ENCODE results near the gene AIP. TPM values are rescaled to one million over a fixed set of nuclear protein-coding genes. Genes with fewer than 3 reads are reported as not detected.
A peak's percentile ranks its signal among the peaks of the same experiment; 100 is the strongest.

The AIP gene
- total RNA-seq (2014; rRNA removed; shearing (Covaris generic)), result 73.5 and 102 TPM in 2 replicates

DNA sequence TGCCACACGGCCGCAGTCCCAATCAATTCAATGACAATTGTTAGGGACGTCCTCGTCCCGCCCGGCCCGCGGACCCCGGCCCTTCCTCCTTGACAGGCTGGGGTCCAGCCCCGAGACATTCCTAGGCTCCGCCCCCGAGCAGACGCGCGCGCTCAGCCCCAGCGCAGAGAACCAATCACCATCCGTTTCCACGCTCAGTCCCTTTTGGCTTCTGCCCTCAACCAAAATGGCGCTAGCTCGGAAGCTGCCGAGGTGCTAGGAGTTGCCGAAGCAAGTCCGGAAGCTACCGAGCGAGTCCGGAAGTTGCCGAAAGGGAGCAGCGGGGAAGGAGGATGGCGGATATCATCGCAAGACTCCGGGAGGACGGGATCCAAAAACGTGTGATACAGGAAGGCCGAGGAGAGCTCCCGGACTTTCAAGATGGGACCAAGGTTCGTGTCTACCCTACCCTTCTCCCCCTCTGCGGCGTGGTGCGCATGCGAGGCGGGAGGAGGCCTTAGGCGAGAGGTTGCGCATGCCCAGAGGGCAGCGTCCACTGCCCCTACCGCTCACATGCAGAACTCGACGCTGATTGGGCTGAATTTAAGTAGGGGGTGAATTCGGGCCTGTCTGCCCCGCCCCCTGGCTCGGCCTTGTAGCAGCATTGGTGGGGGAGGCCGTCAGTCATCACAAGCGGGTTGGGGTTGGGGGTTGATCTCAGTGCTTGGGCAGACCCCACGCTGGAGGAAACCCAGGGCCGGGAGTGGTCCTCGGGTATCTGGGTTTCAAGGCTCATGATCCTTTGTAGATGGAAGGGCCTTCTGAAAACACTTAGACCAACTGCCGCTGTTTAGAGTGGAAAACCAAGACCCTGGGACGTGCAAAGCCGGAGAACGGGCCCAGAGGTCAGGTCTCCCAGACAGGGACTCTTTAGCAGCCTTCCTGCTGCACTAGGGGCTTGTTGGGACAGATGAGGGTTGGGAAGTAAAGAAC lies at the start of gene AIP:
Gene AIP (plus strand): TSS at position 200 of the 972 bp plus-strand sequence. CDS start 133 bp downstream, at position 333.
- in situ Hi-C loops (cut with HindIII; ENCODE audit: low sequenced_read_pairs), result no loop called here
- DNase-seq (ENCODE audit: low spot score), result peak; percentile 98

DNA sequence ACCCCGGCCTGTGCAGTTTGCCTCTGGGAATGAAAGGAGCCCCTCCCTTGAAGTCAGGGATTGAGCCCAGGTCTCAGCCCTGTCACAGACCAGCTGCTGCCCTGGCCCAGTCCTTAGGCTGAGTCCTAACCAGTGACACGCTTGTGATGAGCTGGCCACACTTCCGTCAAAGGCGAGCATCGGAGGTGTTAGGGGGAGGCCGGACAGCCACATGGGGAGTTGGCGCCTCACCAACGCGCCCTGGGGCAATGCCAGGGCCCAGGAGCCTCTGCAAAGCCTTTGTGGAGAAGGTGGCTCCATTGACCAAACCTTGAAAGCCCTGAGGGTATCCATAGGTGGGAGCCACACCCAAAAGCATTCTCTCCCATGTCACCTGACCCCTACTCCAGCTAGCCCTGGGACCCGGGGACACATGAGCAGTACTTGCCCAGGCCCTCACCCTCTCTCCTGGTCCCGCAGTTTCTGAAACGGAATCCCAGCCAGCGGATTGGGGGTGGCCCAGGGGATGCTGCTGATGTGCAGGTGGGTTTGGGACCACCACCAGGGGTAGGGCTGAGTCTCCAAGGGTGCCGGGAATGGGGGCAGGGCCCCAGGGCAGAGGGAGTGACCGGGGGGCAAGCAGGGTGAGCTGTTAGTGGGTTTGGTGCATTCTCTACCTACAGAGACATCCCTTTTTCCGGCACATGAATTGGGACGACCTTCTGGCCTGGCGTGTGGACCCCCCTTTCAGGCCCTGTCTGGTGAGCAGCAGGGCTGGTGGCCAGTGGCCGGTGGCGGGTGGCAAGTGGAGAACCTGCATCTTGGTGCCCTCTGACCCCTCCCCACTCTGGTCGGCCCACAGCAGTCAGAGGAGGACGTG lies 49.1 kb upstream of the AIP start:
- no peak for DNase-seq (ENCODE audit: low spot score)
- in situ Hi-C loops (cut with HindIII; ENCODE audit: low sequenced_read_pairs), result no loop called here

DNA sequence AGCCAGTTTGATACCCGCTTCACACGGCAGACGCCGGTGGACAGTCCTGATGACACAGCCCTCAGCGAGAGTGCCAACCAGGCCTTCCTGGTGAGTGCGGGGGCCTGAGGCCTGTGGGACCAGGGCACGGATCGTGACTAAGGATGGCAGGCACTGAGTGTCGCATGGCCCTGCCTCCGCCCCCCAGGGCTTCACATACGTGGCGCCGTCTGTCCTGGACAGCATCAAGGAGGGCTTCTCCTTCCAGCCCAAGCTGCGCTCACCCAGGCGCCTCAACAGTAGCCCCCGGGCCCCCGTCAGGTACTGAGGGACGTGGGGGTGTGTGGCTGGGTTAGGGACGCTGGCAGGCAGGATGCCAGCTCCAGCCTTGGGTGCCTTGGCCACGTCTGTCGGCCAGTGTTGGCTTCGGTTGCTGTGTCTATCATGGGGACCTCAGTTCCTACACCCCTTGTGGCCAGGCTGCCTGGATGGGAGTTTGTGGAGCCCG lies 48.4 kb upstream of the AIP start:
- DNase-seq (ENCODE audit: low spot score), result no peak
- in situ Hi-C loops (cut with HindIII; ENCODE audit: low sequenced_read_pairs), result no loop called here

DNA sequence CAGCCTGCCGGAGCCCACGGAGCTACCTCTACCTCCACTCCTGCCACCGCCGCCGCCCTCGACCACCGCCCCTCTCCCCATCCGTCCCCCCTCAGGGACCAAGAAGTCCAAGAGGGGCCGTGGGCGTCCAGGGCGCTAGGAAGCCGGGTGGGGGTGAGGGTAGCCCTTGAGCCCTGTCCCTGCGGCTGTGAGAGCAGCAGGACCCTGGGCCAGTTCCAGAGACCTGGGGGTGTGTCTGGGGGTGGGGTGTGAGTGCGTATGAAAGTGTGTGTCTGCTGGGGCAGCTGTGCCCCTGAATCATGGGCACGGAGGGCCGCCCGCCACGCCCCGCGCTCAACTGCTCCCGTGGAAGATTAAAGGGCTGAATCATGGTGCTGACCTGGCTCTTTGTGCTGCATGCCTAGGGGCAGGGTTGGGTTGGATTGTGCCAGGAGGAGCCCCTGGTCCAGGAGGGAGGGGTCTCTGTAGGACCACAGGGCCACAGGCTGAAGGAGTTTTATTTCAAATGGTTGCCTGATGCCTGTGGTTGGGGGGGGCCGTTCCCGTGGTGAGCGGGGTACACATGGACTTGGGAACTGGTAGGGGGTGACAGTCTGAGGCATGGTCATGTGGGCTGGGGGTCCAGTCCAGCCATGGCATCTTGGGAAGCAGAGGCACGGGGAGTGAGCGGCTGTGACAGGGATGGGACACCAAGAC lies 47.6 kb upstream of the AIP start:
- in situ Hi-C loops (cut with HindIII; ENCODE audit: low sequenced_read_pairs), result no loop called here
- no peak for DNase-seq (ENCODE audit: low spot score)

DNA sequence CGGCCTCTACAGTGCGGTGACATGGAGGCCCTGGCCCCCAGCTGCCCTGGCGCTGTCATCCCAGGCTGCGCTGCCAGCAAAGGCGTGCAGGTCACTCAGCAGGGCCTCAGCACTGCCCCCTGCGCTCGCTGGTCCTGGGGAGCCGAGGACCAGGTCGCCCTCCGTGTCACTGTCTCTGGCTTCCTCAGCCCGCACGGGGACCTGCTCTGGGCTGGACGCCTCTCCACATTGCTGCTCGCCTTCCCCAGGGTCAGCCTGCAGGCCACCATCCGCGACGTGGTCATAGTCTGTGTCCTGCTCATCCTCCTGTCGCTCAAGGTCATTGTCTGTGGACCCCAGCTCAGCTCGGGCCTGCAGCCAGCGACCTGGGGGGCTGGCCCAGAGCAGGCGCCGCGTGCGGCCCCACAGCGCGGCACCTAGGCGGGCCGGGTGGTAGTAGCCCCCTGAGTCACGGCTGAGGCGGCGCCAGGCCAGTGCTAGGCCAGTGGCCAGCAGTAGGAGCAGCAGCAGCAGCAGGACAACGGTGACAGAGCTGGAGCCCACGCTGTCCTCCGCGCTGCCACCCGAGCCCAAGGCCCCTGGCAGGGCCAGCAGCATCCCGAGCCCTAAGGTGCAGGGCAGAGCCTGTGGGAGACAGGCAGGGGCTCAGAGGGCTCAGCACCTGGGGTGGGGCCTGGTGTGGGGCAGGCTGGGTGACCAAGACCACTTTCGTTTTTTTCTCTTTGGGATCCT lies 46.9 kb upstream of the AIP start:
- no peak for DNase-seq (ENCODE audit: low spot score)
- in situ Hi-C loops (cut with HindIII; ENCODE audit: low sequenced_read_pairs), result no loop called here

DNA sequence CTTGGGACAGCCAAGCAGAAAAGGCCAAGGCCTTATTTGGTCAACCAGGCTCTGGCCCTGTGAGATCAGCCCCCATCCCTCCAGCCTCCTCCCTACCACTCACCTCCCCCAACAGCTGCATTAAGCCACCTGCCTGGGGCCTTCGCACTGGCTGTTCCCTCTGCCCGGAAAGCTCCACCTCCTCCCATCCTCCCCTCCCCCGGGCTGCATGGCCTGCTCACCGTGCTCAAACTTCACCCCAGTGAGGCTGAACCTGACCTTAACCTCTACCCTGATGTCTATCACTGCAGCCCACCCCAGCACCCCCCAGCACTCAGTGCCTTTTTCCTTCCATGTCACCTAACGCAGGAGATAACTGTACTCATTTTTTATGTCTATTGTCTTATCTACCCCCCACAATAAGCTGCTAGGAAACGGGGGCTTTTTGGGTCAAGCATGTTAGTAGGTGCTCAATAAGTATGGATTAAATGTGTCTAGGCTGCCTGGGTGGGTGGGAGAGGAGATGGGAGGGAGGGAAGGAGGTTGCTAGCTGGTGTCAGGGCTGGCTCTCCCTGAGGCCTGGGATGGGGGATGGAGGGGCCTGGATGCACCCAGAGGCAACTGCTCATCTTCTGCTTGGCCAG lies 46.3 kb upstream of the AIP start:
- in situ Hi-C loops (cut with HindIII; ENCODE audit: low sequenced_read_pairs), result no loop called here
- no peak for DNase-seq (ENCODE audit: low spot score)

DNA sequence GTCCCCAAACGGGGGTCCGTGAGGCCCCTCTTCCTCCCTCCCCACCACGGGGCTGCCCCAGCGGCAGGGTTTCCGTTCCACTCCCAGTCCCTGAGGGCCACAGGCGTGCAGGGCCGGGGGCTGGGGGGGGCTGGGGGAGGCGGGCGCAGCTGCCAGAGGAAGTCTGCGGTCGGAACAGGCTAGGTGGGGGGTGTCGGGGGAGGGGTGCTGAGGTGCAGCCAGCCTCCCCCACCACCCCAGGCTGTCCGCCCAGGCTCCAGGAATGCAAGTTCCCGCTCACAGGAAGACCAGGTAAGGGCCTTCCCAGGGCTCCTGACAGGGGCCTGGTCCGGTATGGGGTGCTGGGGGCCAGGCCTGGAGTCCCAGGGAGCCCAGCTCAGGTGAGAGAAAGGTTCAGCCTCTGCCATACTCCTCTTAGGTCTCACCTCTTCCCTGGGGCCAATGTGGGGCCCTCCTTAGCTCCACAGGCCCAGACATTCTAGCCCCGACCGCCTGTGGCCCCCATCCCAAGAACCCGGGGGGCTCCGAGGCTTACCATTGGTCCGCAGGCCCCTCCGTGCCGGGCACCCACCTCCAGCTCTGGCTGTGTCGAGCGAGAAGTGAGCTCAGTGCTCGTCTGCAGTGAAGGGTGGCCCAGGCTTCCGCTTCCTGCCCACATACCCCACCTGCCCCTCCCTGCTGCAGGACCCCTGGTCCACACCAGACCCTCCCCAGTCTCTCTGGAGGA lies 45.6 kb upstream of the AIP start, which contains the start of gene PTPRCAP:
Gene PTPRCAP (minus strand): TSS at position 601 of the 727 bp plus-strand sequence. CDS start 63 bp downstream, at position 538.
- DNase-seq (ENCODE audit: low spot score), result no peak
- in situ Hi-C loops (cut with HindIII; ENCODE audit: low sequenced_read_pairs), result no loop called here

DNA sequence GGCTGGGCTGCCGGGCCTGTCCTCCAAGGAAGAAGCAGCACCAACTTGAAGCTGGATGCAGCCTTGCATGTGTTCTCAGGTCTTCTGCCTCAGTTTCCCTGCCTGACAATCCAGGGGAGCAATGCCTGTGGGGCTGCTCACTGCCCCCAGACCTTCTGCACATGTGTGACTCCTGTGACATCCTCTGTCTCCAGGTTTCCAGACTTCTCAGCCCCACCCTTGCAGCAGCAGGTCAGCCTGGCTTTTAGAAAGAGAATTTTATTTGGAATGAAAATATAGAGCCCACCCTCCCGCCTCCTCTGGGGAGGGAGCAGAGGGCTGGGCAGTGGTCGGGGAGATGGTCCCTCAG lies 45.0 kb upstream of the AIP start:
- DNase-seq (ENCODE audit: low spot score), result no peak
- in situ Hi-C loops (cut with HindIII; ENCODE audit: low sequenced_read_pairs), result no loop called here

DNA sequence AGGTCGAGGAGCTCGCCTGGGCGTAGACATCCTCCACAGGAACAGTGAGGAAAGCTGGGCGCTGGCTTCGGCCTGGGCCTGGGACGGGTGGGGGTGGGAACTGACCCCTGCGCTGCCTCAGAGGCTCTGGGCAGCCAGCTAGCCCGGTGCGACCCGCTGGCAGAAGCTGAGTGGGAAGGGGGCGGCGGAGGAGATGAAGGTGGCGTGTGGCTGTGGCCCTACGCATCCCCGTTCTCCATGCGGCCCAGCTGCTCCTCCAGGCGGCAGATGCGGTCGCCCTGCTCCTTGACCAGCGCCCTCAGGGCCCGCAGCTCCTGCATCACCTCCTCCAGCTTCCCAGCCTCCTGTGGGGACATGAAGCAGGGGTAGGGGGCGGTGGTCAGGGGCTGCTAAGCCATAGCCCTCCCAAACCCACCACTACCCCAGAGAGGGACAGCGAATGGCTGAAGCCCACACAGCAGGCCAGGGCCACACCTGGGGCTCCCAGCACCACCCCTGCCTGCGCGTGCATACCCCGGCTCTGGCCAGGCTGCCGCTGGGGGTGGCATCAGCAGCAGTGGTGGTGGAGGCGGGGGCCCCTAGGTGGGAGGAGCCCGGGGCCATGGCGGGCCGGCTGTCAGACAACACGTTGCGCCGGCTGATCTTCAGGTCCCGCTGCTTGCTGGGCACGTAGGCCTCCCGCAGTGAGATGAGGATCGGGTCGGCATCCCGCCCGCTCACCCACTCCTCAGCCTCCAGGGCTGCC lies 44.5 kb upstream of the AIP start:
- DNase-seq (ENCODE audit: low spot score), result no peak
- in situ Hi-C loops (cut with HindIII; ENCODE audit: low sequenced_read_pairs), result no loop called here

DNA sequence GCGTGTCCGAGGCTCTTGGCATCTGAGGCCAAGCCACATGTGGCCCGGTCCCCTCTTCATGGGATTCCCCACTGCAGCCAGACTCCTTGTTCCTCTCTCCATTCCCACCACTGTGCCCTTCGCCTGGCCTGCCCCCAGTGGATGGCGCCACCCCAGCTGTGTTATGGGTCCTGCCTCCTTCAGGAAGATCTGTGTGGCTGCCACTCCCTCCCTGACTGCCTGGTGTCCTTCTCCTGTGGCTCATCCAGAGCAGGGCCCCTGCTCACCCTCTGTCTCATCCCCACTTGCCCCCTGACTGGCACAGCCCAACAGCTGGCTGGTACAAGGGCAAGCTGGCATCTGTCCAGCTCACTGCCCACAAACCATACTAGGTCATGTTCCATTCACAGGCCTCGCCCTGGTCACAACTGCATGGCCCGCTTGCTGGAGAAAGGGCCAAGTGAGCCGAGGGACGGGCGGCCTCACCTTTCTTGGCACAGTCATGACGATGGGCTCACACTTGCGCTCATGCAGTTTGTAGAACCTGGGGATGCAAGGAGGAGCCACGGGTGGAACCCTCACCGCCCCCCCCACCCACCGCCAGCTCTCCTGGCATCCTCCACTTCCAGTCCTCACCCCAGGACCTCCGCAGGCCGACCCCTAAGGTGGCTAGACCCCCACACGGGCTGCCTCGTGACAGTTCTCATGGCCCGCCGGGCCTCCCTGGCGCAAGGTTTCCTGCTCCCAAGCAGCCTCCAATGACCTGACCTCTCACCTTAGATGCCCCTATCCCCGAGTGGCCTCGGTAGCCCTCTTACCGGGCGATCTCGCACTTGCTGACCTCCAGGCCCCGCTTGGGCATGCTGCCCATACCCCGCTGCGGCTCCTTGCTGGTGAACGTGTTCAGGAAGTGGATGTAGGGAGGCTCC lies 43.3 kb upstream of the AIP start:
- DNase-seq (ENCODE audit: low spot score), result no peak
- in situ Hi-C loops (cut with HindIII; ENCODE audit: low sequenced_read_pairs), result no loop called here

DNA sequence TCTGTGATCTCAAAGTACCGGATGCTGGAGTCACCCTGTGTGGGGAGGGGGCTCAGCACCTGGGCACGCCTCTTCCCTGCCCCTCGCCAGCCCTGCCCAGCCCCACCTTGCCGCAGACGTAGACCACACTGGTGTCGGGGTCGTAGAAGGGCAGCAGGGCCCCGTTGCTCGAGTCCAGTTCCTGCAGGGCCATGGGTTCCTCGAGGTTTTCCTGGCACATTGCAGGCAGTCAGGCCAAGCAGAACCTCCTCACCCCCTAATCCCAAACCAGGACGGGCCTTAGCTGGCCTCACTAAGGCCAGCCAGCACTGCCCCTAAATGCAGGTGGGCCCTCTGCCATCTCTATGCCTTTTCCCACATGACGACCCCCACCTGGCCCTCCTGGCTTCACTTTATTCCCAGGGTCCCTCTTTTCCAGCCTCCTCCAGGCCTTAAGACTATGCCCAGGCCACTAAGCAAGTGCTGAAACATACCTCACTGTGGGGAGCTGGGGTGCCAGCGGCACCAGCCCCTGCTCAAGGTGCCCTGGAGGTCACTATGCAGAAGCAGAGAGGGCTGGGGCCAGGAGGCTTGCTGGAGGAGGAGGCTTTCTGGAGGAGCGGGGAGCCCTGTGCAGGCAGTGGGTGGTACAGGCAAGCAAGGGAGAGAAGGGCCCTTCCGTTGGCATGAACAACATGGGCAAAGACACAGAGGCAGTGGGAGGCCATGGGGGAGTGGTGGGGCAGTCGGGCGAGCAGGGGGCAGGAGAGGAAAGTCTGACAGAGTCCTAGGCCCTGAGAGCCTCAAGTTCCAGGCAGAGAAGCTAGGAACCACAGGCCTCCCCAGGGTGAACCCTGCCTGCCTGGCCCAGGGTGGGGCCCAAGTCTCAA lies 42.4 kb upstream of the AIP start:
- no peak for DNase-seq (ENCODE audit: low spot score)
- in situ Hi-C loops (cut with HindIII; ENCODE audit: low sequenced_read_pairs), result no loop called here

DNA sequence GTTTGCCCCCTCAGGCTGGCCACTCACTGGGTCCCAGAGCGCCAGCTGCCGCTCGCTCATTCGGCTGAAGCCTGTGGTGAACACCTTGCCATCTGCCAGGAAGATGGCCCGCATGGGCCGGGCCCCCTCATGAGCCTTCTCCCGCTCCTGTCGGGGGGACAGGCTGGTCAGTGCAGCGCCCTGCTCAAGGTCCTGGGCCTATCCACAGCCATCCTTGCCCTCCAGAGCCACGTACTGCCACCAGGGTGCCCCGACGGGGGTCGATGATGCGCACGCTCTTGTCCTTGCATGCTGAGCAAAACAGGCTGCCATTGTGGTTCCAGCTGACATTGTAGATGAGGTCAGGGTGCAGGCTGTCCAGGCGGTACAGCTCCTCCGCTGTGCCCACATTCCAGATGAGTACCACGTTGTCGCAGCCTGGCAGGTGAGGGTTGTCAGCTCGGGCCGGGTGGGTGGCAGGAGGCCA lies 41.7 kb upstream of the AIP start:
- in situ Hi-C loops (cut with HindIII; ENCODE audit: low sequenced_read_pairs), result no loop called here
- no peak for DNase-seq (ENCODE audit: low spot score)

DNA sequence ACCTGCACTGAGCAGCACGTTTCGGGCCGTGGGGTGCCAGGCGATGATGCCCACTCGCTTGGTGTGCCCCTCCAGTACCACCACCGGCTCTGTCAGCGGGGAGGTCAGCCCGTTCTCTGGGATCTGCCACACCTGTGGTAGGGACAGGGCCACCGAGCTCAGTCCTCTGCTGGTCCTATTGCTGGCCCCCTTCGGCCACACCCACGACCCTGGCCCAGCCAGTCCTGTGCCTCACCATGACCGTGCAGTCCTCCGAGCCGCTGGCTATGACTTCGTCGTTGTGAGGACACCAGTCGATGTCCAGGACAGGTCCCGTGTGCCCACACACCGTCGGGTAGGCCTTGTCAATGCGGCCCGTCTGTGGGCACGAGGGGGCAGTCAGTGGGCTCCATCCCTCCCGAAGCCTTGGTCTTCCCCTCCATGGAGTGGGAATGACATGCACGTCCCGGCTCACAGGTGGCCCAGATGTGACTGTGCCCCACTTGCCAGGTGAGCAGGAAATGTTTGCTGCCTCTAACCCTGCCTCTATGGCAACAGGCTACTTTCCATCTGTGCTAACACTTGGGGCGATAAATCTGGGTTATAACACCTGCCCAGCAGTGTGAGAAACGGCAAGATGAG lies 41.0 kb upstream of the AIP start:
- in situ Hi-C loops (cut with HindIII; ENCODE audit: low sequenced_read_pairs), result no loop called here
- no peak for DNase-seq (ENCODE audit: low spot score)

DNA sequence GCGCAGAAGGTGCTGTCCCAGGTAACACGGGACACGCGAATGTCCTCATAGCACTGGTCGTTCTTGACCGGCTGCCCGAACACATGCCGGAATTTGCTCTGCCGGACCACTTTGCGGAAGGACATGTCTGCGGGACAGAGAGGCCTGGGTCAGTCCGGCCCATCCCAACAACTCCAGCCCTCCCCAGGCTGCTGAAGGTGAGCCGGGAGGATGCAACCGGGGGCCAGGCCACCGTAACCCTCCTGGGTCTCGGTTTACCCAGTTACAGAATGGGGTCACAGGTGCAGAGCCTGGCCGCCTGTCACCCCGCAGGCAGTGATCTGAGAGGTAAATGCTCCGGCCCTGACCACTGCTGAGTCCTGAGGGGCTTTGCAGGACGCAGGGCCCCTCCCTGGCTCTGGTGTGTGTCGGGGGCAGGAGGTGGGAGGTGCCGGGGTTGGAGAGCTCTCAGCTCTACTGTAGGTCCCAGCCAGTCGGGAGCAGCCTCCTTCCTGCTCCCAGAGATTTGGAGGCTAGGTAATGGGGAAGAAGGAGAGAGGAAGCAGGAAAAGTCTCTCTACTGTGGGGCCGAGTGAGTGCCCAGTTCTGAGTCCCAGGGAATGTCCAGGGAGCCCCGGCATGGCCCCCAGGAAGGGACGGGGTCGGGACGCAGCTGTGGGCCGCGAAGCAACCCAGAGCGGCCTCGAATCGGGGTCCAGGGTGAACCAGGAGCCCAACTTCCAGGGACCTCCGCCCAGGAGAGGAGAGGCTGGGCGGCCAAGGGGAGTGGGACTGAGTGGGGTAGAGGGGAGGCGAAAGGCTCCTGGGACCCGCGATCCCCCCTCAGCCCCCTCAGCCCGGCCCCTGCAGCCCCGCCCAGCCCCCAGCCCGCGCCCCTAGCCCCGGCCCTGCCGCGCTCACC lies 40.1 kb upstream of the AIP start:
- no peak for DNase-seq (ENCODE audit: low spot score)
- in situ Hi-C loops (cut with HindIII; ENCODE audit: low sequenced_read_pairs), result no loop called here

Data from G401 (cell line).